ENCODE measurements around the gene DAB1.

Gene DAB1

GRCh38 chr1:57295326-57295725 is 128.5 kb downstream of the DAB1 start:
- in situ Hi-C loops (cut with MboI; ENCODE audit: low pct_unique_long_range_greater_than_20kb, low sequenced_read_pairs), result no loop called here
- DNase-seq, result no peak

GRCh38 chr1:57294177-57294576 is 129.7 kb downstream of the DAB1 start:
- in situ Hi-C loops (cut with MboI; ENCODE audit: low pct_unique_long_range_greater_than_20kb, low sequenced_read_pairs), result no loop called here
- DNase-seq, result no peak

GRCh38 chr1:57293214-57293613 is 130.6 kb downstream of the DAB1 start:
- DNase-seq, result no peak
- in situ Hi-C loops (cut with MboI; ENCODE audit: low pct_unique_long_range_greater_than_20kb, low sequenced_read_pairs), result no loop called here

GRCh38 chr1:57289781-57290180 is 134.1 kb downstream of the DAB1 start:
- no peak for DNase-seq
- in situ Hi-C loops (cut with MboI; ENCODE audit: low pct_unique_long_range_greater_than_20kb, low sequenced_read_pairs), result no loop called here

- in situ Hi-C loops (cut with MboI; ENCODE audit: low pct_unique_long_range_greater_than_20kb, low sequenced_read_pairs), result no loop called here
- no peak for DNase-seq
These were observed 137.9 kb downstream of the DAB1 start for GRCh38 chr1:57285992-57286391.

- no peak for DNase-seq
- in situ Hi-C loops (cut with MboI; ENCODE audit: low pct_unique_long_range_greater_than_20kb, low sequenced_read_pairs), result no loop called here
These were observed 141.4 kb downstream of the DAB1 start for GRCh38 chr1:57282411-57282810.

- in situ Hi-C loops (cut with MboI; ENCODE audit: low pct_unique_long_range_greater_than_20kb, low sequenced_read_pairs), result no loop called here
- no peak for DNase-seq
These were observed 142.5 kb downstream of the DAB1 start for GRCh38 chr1:57281324-57281723.

- in situ Hi-C loops (cut with MboI; ENCODE audit: low pct_unique_long_range_greater_than_20kb, low sequenced_read_pairs), result no loop called here
- DNase-seq, result no peak
These were observed 143.8 kb downstream of the DAB1 start for GRCh38 chr1:57279909-57280666.

- no peak for DNase-seq
- in situ Hi-C loops (cut with MboI; ENCODE audit: low pct_unique_long_range_greater_than_20kb, low sequenced_read_pairs), result no loop called here
These were observed 145.3 kb downstream of the DAB1 start for GRCh38 chr1:57278558-57278957.

GRCh38 chr1:57277681-57278080 is 146.2 kb downstream of the DAB1 start:
- DNase-seq, result no peak
- in situ Hi-C loops (cut with MboI; ENCODE audit: low pct_unique_long_range_greater_than_20kb, low sequenced_read_pairs), result no loop called here

- in situ Hi-C loops (cut with MboI; ENCODE audit: low pct_unique_long_range_greater_than_20kb, low sequenced_read_pairs), result no loop called here
- no peak for DNase-seq
These were observed 146.9 kb downstream of the DAB1 start for GRCh38 chr1:57276918-57277317.

GRCh38 chr1:57272601-57273000 is 151.3 kb downstream of the DAB1 start:
- DNase-seq, result no peak
- in situ Hi-C loops (cut with MboI; ENCODE audit: low pct_unique_long_range_greater_than_20kb, low sequenced_read_pairs), result no loop called here

- no peak for DNase-seq
- in situ Hi-C loops (cut with MboI; ENCODE audit: low pct_unique_long_range_greater_than_20kb, low sequenced_read_pairs), result no loop called here
These were observed 151.7 kb downstream of the DAB1 start for GRCh38 chr1:57272150-57272549.

- in situ Hi-C loops (cut with MboI; ENCODE audit: low pct_unique_long_range_greater_than_20kb, low sequenced_read_pairs), result no loop called here
- DNase-seq, result no peak
These were observed 152.7 kb downstream of the DAB1 start for GRCh38 chr1:57270927-57271698.

- in situ Hi-C loops (cut with MboI; ENCODE audit: low pct_unique_long_range_greater_than_20kb, low sequenced_read_pairs), result no loop called here
- DNase-seq, result no peak
These were observed 154.1 kb downstream of the DAB1 start for GRCh38 chr1:57269630-57270225.

- in situ Hi-C loops (cut with MboI; ENCODE audit: low pct_unique_long_range_greater_than_20kb, low sequenced_read_pairs), result no loop called here
- no peak for DNase-seq
These were observed 158.8 kb downstream of the DAB1 start for GRCh38 chr1:57265104-57265503.

- DNase-seq, result no peak
- in situ Hi-C loops (cut with MboI; ENCODE audit: low pct_unique_long_range_greater_than_20kb, low sequenced_read_pairs), result no loop called here
These were observed 161.4 kb downstream of the DAB1 start for GRCh38 chr1:57262472-57262871.

GRCh38 chr1:57258557-57259325 is 165.1 kb downstream of the DAB1 start:
- in situ Hi-C loops (cut with MboI; ENCODE audit: low pct_unique_long_range_greater_than_20kb, low sequenced_read_pairs), result no loop called here
- no peak for DNase-seq

GRCh38 chr1:57255945-57256344 is 167.9 kb downstream of the DAB1 start:
- no peak for DNase-seq
- in situ Hi-C loops (cut with MboI; ENCODE audit: low pct_unique_long_range_greater_than_20kb, low sequenced_read_pairs), result no loop called here

GRCh38 chr1:57254022-57254421 is 169.8 kb downstream of the DAB1 start:
- no peak for DNase-seq
- in situ Hi-C loops (cut with MboI; ENCODE audit: low pct_unique_long_range_greater_than_20kb, low sequenced_read_pairs), result no loop called here
